Neural cell (in vitro differentiated cells): ENCODE results near the gene ZNF532. TPM values are rescaled to one million over a fixed set of nuclear protein-coding genes. Genes with fewer than 3 reads are reported as not detected.

Experiments used
- H2AFZ ChIP-seq: fragments of 200-600, 300-800 bp; sonication (generic), shearing (Covaris generic); 2 replicates; pipeline ENCODE4 v1.6.0; 2014; ENCODE audit warnings: low read depth, mild to moderate bottlenecking, antibody characterized with exemption, low read length, moderate library complexity
- H3F3A ChIP-seq: fragments of 200-600 bp; shearing (Covaris generic); 2 replicates; pipeline ENCODE4 v1.6.1; 2016; ENCODE audit warnings: mild to moderate bottlenecking, moderate library complexity, mixed read lengths, antibody characterized with exemption, low read length; ENCODE audit not compliant: insufficient read depth, poor library complexity, severe bottlenecking
- H3K27ac ChIP-seq: fragments of 200-600, 300-800 bp; sonication (generic), shearing (Covaris generic); 2 replicates; pipeline ENCODE4 v1.5.1; 2014; ENCODE audit warnings: mild to moderate bottlenecking, low read length, moderate library complexity
- H3K27me3 ChIP-seq: fragments of 300-800, 200-600 bp; sonication (generic), shearing (Covaris generic); 2 replicates; pipeline ENCODE4 v1.6.0; 2014; ENCODE audit warnings: mild to moderate bottlenecking, low read depth, low read length, moderate library complexity; ENCODE audit not compliant: insufficient read depth
- H3K36me3 ChIP-seq: fragments of 300-800, 200-600 bp; sonication (generic), shearing (Covaris generic); 2 replicates; pipeline ENCODE4 v1.5.1; 2014; ENCODE audit warnings: mild to moderate bottlenecking, antibody characterized with exemption, low read length, moderate library complexity; ENCODE audit not compliant: insufficient read depth
- H3K4me2 ChIP-seq: fragments of 300-800, 200-600 bp; sonication (generic), shearing (Covaris generic); 2 replicates; pipeline ENCODE4 v1.6.0; 2014; ENCODE audit warnings: mild to moderate bottlenecking, low read length
- H3K4me3 ChIP-seq: fragments of 300-800, 200-600 bp; sonication (generic), shearing (Covaris generic); 2 replicates; pipeline ENCODE4 v1.5.1; 2014; ENCODE audit warnings: mild to moderate bottlenecking, low read length, moderate library complexity
- H3K79me2 ChIP-seq: fragments of 200-600 bp; shearing (Covaris generic); replicated peaks from 2 replicates; pipeline ENCODE4 v1.6.0; 2014; ENCODE audit warnings: mild to moderate bottlenecking, low read length, moderate library complexity; ENCODE audit not compliant: insufficient read depth
- H3K9ac ChIP-seq: fragments of 300-800, 200-600 bp; sonication (generic), shearing (Covaris generic); 2 replicates; pipeline ENCODE4 v1.6.1; 2016; ENCODE audit warnings: mild to moderate bottlenecking, low read length, mixed read lengths
- H3K9me2 ChIP-seq: fragments of 200-600 bp; shearing (Covaris generic); 2 replicates; pipeline ENCODE4 v1.6.1; 2016; ENCODE audit warnings: mild to moderate bottlenecking, low read length, mixed read lengths; ENCODE audit not compliant: insufficient read depth
- H3K9me3 ChIP-seq: fragments of 200-600, 300-800 bp; sonication (generic), shearing (Covaris generic); 2 replicates; pipeline ENCODE4 v1.6.1; 2016; ENCODE audit warnings: mild to moderate bottlenecking, mixed run types, low read length, moderate library complexity, mixed read lengths
- H4K20me1 ChIP-seq: fragments of 200-600 bp; shearing (Covaris generic); 2 replicates; pipeline ENCODE4 v1.6.1; 2016; ENCODE audit warnings: mild to moderate bottlenecking, mixed run types; ENCODE audit not compliant: insufficient read depth
- EP300 ChIP-seq: fragments of 450-650 bp; conservative IDR thresholded peaks from 2 replicates; pipeline ENCODE4 v1.6.1; 2014; ENCODE audit warnings: antibody characterized with exemption, mild to moderate bottlenecking, moderate library complexity; ENCODE audit not compliant: poor library complexity, severe bottlenecking
- EZH2 ChIP-seq: fragments of 200-600, 300-800 bp; shearing (Covaris generic), sonication (generic); IDR thresholded peaks from 2 replicates; pipeline ENCODE4 v1.6.1; 2014; ENCODE audit warnings: antibody characterized with exemption, low read length, borderline replicate concordance, mild to moderate bottlenecking; ENCODE audit not compliant: insufficient read depth, poor library complexity, severe bottlenecking
- MXI1 ChIP-seq: fragments of 450-650 bp; conservative IDR thresholded peaks from 2 replicates; pipeline ENCODE4 v1.6.1; 2014; ENCODE audit warnings: antibody characterized with exemption, mild to moderate bottlenecking; ENCODE audit not compliant: poor library complexity, severe bottlenecking
- POLR2AphosphoS5 ChIP-seq: IDR thresholded peaks from 2 replicates; pipeline ENCODE4 v1.6.1; 2012
- RAD21 ChIP-seq: fragments of 450-650 bp; conservative IDR thresholded peaks from 2 replicates; pipeline ENCODE4 v1.6.1; 2014; ENCODE audit warnings: antibody characterized with exemption, mild to moderate bottlenecking, moderate library complexity
- SMC3 ChIP-seq: fragments of 450-650 bp; conservative IDR thresholded peaks from 2 replicates; pipeline ENCODE4 v1.6.1; 2014; ENCODE audit warnings: antibody characterized with exemption, mild to moderate bottlenecking, moderate library complexity; ENCODE audit not compliant: poor library complexity
- TAF1 ChIP-seq: IDR thresholded peaks from 2 replicates; pipeline ENCODE4 v1.6.1; 2012; ENCODE audit warnings: low read depth
- polyA plus RNA-seq: library from polyadenylated mRNA; depleted of rRNA; stranded (reverse); fragments of >200 nt; gene quantifications from 2 replicates; pipeline ENCODE4 v1.2.3, GENCODE V29; 2014
- TF ChIP-seq, protein P1 (sequence below): fragments of 450-650 bp; IDR thresholded peaks from 2 replicates; pipeline ENCODE4 v1.5.1; 2014; ENCODE audit warnings: antibody characterized with exemption, mild to moderate bottlenecking, moderate library complexity; ENCODE audit not compliant: poor library complexity, severe bottlenecking
- TF ChIP-seq, protein P2 (sequence below): IDR thresholded peaks from 2 replicates; pipeline ENCODE4 v1.6.1; 2012; ENCODE audit warnings: borderline replicate concordance

ZNF532 gene
- polyA plus RNA-seq, 1 donor from 2014 or later: 119 TPM

DNA sequence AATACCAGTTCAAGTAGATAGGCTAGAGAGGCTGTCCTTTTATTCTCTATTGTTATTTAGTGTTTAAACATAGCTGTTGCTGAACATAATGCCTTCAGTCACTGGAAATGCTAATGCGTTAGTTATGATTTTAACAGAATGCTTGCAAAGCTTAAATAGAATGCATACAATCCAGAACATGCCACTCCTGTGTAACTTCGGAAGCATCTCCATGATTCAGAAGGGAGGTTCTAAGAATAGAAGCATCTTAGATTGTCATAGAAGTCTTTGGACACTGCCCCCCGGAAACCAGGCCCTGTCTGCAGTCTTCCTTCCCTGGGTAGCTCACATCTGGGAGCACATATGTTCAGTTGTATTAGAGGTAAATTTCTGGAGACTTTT, 73.2 kb downstream of the ZNF532 start:
- Histone ChIP-seq H4K20me1 (peaks cover 8% of the 10 kb centered on the region), H2AFZ (no peak overlapping the region), H3K27ac (no peak overlapping the region), H3K9me2 (no peaks in the 10 kb centered on the region), H3K79me2 (peaks cover 23% of the 10 kb centered on the region), H3K4me3 (no peak overlapping the region), H3K4me2 (no peak overlapping the region), H3K27me3 (no peaks in the 10 kb centered on the region), H3K9me3 (no peaks in the 10 kb centered on the region), H3K9ac (no peak overlapping the region), H3F3A (no peaks in the 10 kb centered on the region), H3K36me3 (peaks cover 9% of the 10 kb centered on the region)
- TF ChIP-seq POLR2AphosphoS5: no peak
- no peak for TF ChIP-seq SMC3
- no peak for TF ChIP-seq RAD21
- no peak for TF ChIP-seq EP300
- TF ChIP-seq, protein P1, sequence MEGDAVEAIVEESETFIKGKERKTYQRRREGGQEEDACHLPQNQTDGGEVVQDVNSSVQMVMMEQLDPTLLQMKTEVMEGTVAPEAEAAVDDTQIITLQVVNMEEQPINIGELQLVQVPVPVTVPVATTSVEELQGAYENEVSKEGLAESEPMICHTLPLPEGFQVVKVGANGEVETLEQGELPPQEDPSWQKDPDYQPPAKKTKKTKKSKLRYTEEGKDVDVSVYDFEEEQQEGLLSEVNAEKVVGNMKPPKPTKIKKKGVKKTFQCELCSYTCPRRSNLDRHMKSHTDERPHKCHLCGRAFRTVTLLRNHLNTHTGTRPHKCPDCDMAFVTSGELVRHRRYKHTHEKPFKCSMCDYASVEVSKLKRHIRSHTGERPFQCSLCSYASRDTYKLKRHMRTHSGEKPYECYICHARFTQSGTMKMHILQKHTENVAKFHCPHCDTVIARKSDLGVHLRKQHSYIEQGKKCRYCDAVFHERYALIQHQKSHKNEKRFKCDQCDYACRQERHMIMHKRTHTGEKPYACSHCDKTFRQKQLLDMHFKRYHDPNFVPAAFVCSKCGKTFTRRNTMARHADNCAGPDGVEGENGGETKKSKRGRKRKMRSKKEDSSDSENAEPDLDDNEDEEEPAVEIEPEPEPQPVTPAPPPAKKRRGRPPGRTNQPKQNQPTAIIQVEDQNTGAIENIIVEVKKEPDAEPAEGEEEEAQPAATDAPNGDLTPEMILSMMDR: no peak
- no peak for TF ChIP-seq MXI1
- no peak for TF ChIP-seq EZH2
- TF ChIP-seq TAF1: no peak
- TF ChIP-seq, protein P2, sequence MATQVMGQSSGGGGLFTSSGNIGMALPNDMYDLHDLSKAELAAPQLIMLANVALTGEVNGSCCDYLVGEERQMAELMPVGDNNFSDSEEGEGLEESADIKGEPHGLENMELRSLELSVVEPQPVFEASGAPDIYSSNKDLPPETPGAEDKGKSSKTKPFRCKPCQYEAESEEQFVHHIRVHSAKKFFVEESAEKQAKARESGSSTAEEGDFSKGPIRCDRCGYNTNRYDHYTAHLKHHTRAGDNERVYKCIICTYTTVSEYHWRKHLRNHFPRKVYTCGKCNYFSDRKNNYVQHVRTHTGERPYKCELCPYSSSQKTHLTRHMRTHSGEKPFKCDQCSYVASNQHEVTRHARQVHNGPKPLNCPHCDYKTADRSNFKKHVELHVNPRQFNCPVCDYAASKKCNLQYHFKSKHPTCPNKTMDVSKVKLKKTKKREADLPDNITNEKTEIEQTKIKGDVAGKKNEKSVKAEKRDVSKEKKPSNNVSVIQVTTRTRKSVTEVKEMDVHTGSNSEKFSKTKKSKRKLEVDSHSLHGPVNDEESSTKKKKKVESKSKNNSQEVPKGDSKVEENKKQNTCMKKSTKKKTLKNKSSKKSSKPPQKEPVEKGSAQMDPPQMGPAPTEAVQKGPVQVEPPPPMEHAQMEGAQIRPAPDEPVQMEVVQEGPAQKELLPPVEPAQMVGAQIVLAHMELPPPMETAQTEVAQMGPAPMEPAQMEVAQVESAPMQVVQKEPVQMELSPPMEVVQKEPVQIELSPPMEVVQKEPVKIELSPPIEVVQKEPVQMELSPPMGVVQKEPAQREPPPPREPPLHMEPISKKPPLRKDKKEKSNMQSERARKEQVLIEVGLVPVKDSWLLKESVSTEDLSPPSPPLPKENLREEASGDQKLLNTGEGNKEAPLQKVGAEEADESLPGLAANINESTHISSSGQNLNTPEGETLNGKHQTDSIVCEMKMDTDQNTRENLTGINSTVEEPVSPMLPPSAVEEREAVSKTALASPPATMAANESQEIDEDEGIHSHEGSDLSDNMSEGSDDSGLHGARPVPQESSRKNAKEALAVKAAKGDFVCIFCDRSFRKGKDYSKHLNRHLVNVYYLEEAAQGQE: no peak

DNA sequence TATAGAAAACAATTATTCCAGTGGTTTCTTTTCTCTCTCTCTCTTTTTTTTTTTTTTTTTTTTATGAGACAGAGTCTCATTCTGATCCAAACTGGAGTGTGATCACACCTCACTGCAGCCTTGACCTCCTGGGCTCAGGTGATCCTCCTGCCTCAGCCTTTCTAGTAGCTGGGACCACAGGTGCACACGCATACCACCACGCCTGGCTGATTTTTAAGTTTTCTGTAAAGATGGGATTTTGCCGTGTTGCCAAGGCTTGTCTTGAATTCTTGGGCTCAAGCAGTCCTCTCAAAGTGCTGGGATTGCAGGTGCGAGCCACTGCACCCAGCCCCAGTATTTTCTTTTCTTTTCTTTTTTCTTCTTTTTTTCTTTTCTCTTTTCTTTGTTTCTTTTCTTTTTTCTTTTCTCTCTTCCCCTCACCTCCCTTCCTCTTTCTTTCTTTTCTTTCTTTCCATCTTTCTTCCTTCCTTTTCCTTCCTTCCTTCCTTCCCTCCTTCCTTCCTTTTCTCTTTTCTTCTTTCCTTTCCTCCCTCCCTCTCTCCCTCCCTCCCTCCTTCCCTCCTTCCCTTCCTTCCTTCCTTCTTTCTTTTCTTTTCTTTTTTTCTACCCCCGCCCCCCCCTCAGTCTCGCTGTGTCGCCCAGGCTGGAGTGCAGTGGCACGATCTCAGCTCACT, 76.9 kb downstream of the ZNF532 start:
- TF ChIP-seq SMC3 (no peak), EZH2 (no peak), MXI1 (no peak), RAD21 (no peak), EP300 (no peak), POLR2AphosphoS5 (no peak), TAF1 (no peak)
- TF ChIP-seq, protein P2: no peak
- TF ChIP-seq, protein P1: no peak
- H3K36me3 ChIP-seq: peaks cover 12% of the 10 kb centered on the region
- no peak overlapping the region for H3K4me2 ChIP-seq
- H3F3A ChIP-seq: no peaks in the 10 kb centered on the region
- no peaks in the 10 kb centered on the region for H3K9me2 ChIP-seq
- no peaks in the 10 kb centered on the region for H3K27me3 ChIP-seq
- no peak overlapping the region for H3K4me3 ChIP-seq
- no peak overlapping the region for H3K27ac ChIP-seq
- peaks cover 9% of the 10 kb centered on the region for H3K79me2 ChIP-seq
- H3K9me3 ChIP-seq: no peaks in the 10 kb centered on the region
- no peak overlapping the region for H2AFZ ChIP-seq
- no peaks in the 10 kb centered on the region for H4K20me1 ChIP-seq
- no peak overlapping the region for H3K9ac ChIP-seq
